GM12878 (cell line): Measurements from ENCODE around the gene GRIK4. TPM values are rescaled to one million over a fixed set of nuclear protein-coding genes. Genes with fewer than 3 reads are reported as not detected.

Source experiments
- ATAC-seq: fragments of 200-7000 bp; cut with Tn5 transposase; 3 replicates; pipeline ENCODE4 v1.9.1; 2020; ENCODE audit warnings: mild to moderate bottlenecking, moderate library complexity
- BruUV-seq: library from RNA; stranded (reverse); fragments of 400-500 nt; replicated peaks from 2 replicates; lab custom pipeline; 2021; lab: Mats Ljungman, UMichigan
- CTCF ChIA-PET: fragments of 300-600 bp; sonication (Branson Sonifier 250); formaldehyde crosslinking; extraction: SDS; loops from one replicate; lab custom pipeline; 2021; ENCODE audit warnings: inconsistent platforms; lab: Yijun Ruan, JAX
- POLR2A ChIA-PET: fragments of 350-600 bp; formaldehyde crosslinking; extraction: SDS; loops from one replicate; lab custom pipeline; 2021; ENCODE audit warnings: inconsistent platforms; lab: Charles Lee
- RAD21 ChIA-PET: fragments of 300-600 bp; sonication (Branson Sonifier 250); formaldehyde crosslinking; loops from one replicate; lab custom pipeline; 2023; ENCODE audit warnings: antibody characterized with exemption; ENCODE audit not compliant: unreplicated experiment; lab: Charles Lee
- SMC1A ChIA-PET: fragments of 300-600 bp; sonication (Branson Sonifier 250); formaldehyde crosslinking; loops from one replicate; lab custom pipeline; 2023; ENCODE audit not compliant: unreplicated experiment, uncharacterized antibody; lab: Charles Lee
- DNase-seq: peaks from one replicate; pipeline ENCODE4 v3.0.0-alpha.2; 2011; ENCODE audit warnings: low read depth, low spot score
- FAIRE-seq: peaks from 3 replicates; lab custom pipeline; 2011; peaks lifted over from hg19 to GRCh38; lab: Jason Lieb, UNC
- H2AFZ ChIP-seq: 2 replicates; pipeline ENCODE4 v1.6.0; 2011; ENCODE audit warnings: low read depth, low read length, control low read depth; ENCODE audit not compliant: control insufficient read depth
- H3K27ac ChIP-seq: 2 replicates; pipeline ENCODE4 v1.5.1; 2011; ENCODE audit warnings: control low read depth; ENCODE audit not compliant: control insufficient read depth, insufficient read depth
- H3K27me3 ChIP-seq, 2 experiments: replicated peaks in 1 of 2; 2 replicates each; pipeline versions ENCODE4 v1.6.0 to v1.6.1; 2011; ENCODE audit warnings: low read length in 1 of 2; ENCODE audit not compliant: control insufficient read depth in 2 of 2, insufficient read depth in 2 of 2
- H3K36me3 ChIP-seq, 2 experiments: 2 replicates each; pipeline ENCODE4 v1.5.1; 2011; ENCODE audit warnings: low read length in 1 of 2; ENCODE audit not compliant: control insufficient read depth in 2 of 2, insufficient read depth in 2 of 2
- H3K4me1 ChIP-seq: 2 replicates; pipeline ENCODE4 v1.6.1; 2011; ENCODE audit warnings: mild to moderate bottlenecking, low read length, moderate library complexity, mixed read lengths; ENCODE audit not compliant: control insufficient read depth, insufficient read depth
- H3K4me2 ChIP-seq: 2 replicates; pipeline ENCODE4 v1.6.0; 2011; ENCODE audit warnings: control low read depth; ENCODE audit not compliant: control insufficient read depth, insufficient read depth
- H3K4me3 ChIP-seq: fragments of 200-600 bp; sonication (generic); 2 replicates; pipeline ENCODE4 v1.5.1; 2016
- H3K79me2 ChIP-seq: 2 replicates; pipeline ENCODE4 v1.6.0; 2011; ENCODE audit warnings: low read length; ENCODE audit not compliant: control insufficient read depth, insufficient read depth
- H3K9ac ChIP-seq: 2 replicates; pipeline ENCODE4 v1.8.0; 2011; ENCODE audit warnings: low read length, control low read depth, mixed read lengths; ENCODE audit not compliant: control insufficient read depth, insufficient read depth
- H3K9me3 ChIP-seq: replicated peaks from 3 replicates; pipeline ENCODE4 v1.5.1; 2011; ENCODE audit warnings: mild to moderate bottlenecking, low read length; ENCODE audit not compliant: control insufficient read depth, insufficient read depth
- H4K20me1 ChIP-seq: 2 replicates; pipeline ENCODE4 v1.6.0; 2011; ENCODE audit not compliant: control insufficient read depth, insufficient read depth
- CBFB ChIP-seq: IDR thresholded peaks from 2 replicates; pipeline ENCODE4 v1.6.1; 2016; ENCODE audit warnings: antibody characterized with exemption, low read depth
- FOXM1 ChIP-seq: IDR thresholded peaks from 2 replicates; pipeline ENCODE4 v1.6.1; 2012; ENCODE audit warnings: low read depth, mild to moderate bottlenecking, inconsistent platforms, low read length, moderate library complexity
- GATAD2B ChIP-seq: fragments of 450-650 bp; conservative IDR thresholded peaks from 2 replicates; pipeline ENCODE4 v1.6.1; 2017; ENCODE audit warnings: low read depth, mild to moderate bottlenecking, moderate library complexity
- IKZF1 ChIP-seq: fragments of 450-650 bp; conservative IDR thresholded peaks from 2 replicates; pipeline ENCODE4 v1.6.1; 2017; ENCODE audit warnings: antibody characterized with exemption, mild to moderate bottlenecking
- IKZF2 ChIP-seq, 2 experiments: fragments of 450-650 bp; IDR thresholded peaks; 2 replicates each; pipeline ENCODE4 v1.6.1; 2017; ENCODE audit warnings: mild to moderate bottlenecking in 2 of 2, moderate library complexity in 2 of 2
- KLF5 ChIP-seq: fragments of 450-650 bp; IDR thresholded peaks from 2 replicates; pipeline ENCODE4 v1.6.1; 2014; ENCODE audit warnings: mild to moderate bottlenecking; ENCODE audit not compliant: partially characterized antibody
- POLR2AphosphoS5 ChIP-seq: IDR thresholded peaks from 2 replicates; pipeline ENCODE4 v1.6.1; 2011; ENCODE audit warnings: mild to moderate bottlenecking, low read length, inconsistent platforms
- RUNX3 ChIP-seq: IDR thresholded peaks from 2 replicates; pipeline ENCODE4 v1.6.1; 2012; ENCODE audit warnings: low read length, inconsistent platforms
- SRF ChIP-seq, 2 experiments: IDR thresholded peaks; 2 replicates each; pipeline ENCODE4 v1.6.1; 2011; ENCODE audit warnings: low read depth in 2 of 2, low read length in 2 of 2, mild to moderate bottlenecking in 1 of 2, moderate library complexity in 1 of 2
- TCF7 ChIP-seq: IDR thresholded peaks from 2 replicates; pipeline ENCODE4 v1.6.1; 2014; ENCODE audit warnings: antibody characterized with exemption, borderline replicate concordance
- WGBS: methylation state at CpG from one replicate; pipeline ENCODE4 v1.1.6; 2016; ENCODE audit warnings: low lambda C conversion rate; ENCODE audit not compliant: insufficient replicate concordance, insufficient coverage; ENCODE audit errors: missing lambda C conversion rate; 5-methylcytosine and 5-hydroxymethylcytosine counted together
- in situ Hi-C: fragments of 300-500 bp; cut with MboI; formaldehyde crosslinking; loops from 9 replicates; pipeline ENCODE4 v1.14.3; 2018; ENCODE audit warnings: mixed read lengths
- intact Hi-C: fragments of 100-400 bp; cut with micrococcal nuclease; formaldehyde crosslinking; loops from one replicate; pipeline ENCODE4 v1.14.2; 2022; ENCODE audit not compliant: unreplicated experiment
- polyA plus RNA-seq, 11 experiments: library from polyadenylated mRNA; depleted of rRNA in 4 of 11; unstranded in 6 of 11; stranded (reverse) in 5 of 11; fragments of >200 nt; fragmentation: Nextera tagmentation in 4 of 11; fragmentation: Illumina TruSeq in 1 of 11; extraction: Ambion mirVana in 4 of 11; extraction: Trizol in 1 of 11; gene quantifications; 1 replicate in 1 of 11; 2 replicates in 10 of 11; pipeline versions ENCODE4 v1.2.1 to v1.2.3, GENCODE V29; 2011 to 2016; ENCODE audit warnings: inconsistent platforms in 2 of 11, missing spikeins in 2 of 11, low read depth in 1 of 11
- total RNA-seq, 4 experiments: library from RNA; depleted of rRNA in 3 of 4; stranded (reverse); fragments of >200 nt in 3 of 4; fragmentation: Illumina TruSeq in 1 of 4; extraction: Trizol in 1 of 4; gene quantifications; 2 replicates each; pipeline versions ENCODE4 v1.2.1 to v1.2.3, GENCODE V29; 2013 to 2021
- TF ChIP-seq, protein P1 (sequence below): fragments of 450-650 bp; IDR thresholded peaks from 2 replicates; pipeline ENCODE4 v1.6.1; 2016; ENCODE audit warnings: mild to moderate bottlenecking

GRIK4 gene
- total and polyA plus RNA-seq, 10 of the 15 experiments (the other 5 are each of a cell fraction or from before 2014, with no cell fraction given), result 0.33 to 3.6 (median 0.72) TPM

DNA sequence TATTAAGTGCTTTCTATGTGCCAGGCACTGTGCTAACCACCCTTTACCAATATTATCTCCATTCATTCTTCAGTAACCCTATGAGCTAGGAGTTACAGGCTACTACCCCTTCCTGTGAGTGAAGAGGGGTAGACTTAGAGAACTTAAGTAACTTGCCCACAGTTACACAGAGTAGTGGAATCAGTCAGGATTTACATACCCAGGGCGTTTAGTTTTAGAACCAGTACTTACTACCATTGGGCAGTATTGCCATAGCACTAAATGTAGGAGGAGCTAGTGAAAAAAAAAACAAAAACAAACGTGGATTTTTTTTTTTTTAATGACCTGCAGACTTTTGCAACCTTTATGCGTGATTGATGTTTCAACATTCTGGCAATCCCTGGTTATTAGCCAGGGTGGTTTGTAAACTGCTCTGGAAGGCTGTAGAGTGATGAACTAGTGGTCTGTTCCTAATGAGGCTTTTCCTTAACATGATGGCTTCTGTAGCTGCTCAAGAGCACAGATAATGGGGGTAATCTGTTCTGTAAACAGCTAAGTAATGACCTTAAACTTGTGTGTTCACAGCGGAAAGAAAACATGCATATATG, 523.7 kb downstream of the GRIK4 start:
- 49% methylated on average over 4 of the region's 4 CpGs for WGBS
- H2AFZ ChIP-seq, result no peak overlapping the region
- BruUV-seq, result no TSS peak
- peak overlapping the region; percentile 46; the same call in 1 of the 2 replicates for H3K27ac ChIP-seq
- in situ Hi-C loops, result no loop called here
- no peaks in the 10 kb centered on the region for H3K27me3 ChIP-seq
- no peaks in the 10 kb centered on the region; the same call in 1 of the 3 replicates for H3K9me3 ChIP-seq
- FAIRE-seq (no peak), ATAC-seq (peak; percentile 76), DNase-seq (no peak)
- H3K4me2 ChIP-seq, result peak overlapping the region; percentile 68
- intact Hi-C loops, result no loop called here
- H4K20me1 ChIP-seq, result no peaks in the 10 kb centered on the region
- POLR2A ChIA-PET, result interaction anchor here (0.7 kb wide), 1 partner anchor 46 kb away, joined by 3 read pairs; no protein-coding TSS in a partner anchor
- H3K4me1 ChIP-seq, result peaks cover 14% of the 10 kb centered on the region
- H3K4me3 ChIP-seq, result peak overlapping the region; percentile 4; the same call in 1 of the 2 replicates
- TF ChIP-seq POLR2AphosphoS5 (no peak), KLF5 (no peak)
- CTCF ChIA-PET, result interaction anchor here (0.8 to 2.0 kb wide), 6 partner anchors 10 to 159 kb away, joined by 3 to 7 read pairs (median 4); partner anchors contain the start of gene TBCEL
- SMC1A ChIA-PET, result interaction anchor here (0.8 to 2.7 kb wide), 6 partner anchors 11 to 71 kb away, joined by 3 to 13 read pairs (median 6); partner anchors contain the start of gene TBCEL
- peaks cover 2% of the 10 kb centered on the region for H3K79me2 ChIP-seq
- no peaks in the 10 kb centered on the region for H3K36me3 ChIP-seq
- H3K9ac ChIP-seq, result no peak overlapping the region; the same call in 1 of the 2 replicates
- RAD21 ChIA-PET, result interaction anchor here (0.7 to 1.0 kb wide), 2 partner anchors 10 to 198 kb away, joined by 3 read pairs; no protein-coding TSS in a partner anchor

DNA sequence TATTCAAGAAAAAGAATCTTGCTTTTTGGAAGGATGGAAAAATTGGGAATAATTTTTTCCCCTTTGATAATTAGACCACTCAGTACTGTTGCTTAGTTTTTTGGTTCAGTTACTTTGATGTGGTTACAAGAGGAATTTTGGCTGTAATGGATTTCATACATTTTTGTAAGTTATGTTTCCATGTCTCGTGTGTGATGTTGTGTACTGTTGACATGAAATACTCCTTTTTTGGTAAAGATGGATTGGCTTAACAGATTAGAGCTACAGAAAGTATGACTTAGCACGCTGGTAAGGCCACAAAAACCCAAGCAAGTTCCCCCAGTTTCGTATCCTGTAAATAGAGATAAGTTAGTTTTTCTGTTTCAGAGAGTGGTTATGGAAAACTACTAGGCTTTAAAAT, 524.2 kb downstream of the GRIK4 start:
- H4K20me1 ChIP-seq, result no peaks in the 10 kb centered on the region
- peak overlapping the region; percentile 4; the same call in 1 of the 2 replicates for H3K4me3 ChIP-seq
- no peaks in the 10 kb centered on the region for H3K27me3 ChIP-seq
- in situ Hi-C loops (no loop called here), intact Hi-C loops (no loop called here)
- H3K79me2 ChIP-seq, result peaks cover 2% of the 10 kb centered on the region
- no TSS peak for BruUV-seq
- peak overlapping the region; percentile 46; the same call in 1 of the 2 replicates for H3K27ac ChIP-seq
- ChIA-PET RAD21 (interaction anchor here (0.7 to 1.0 kb wide), 2 partner anchors 11 to 197 kb away, joined by 3 read pairs; no protein-coding TSS in a partner anchor), POLR2A (no interaction called here), SMC1A (interaction anchor here (0.8 to 2.7 kb wide), 3 partner anchors 16 to 22 kb away, joined by 3 to 13 read pairs (median 6); no protein-coding TSS in a partner anchor), CTCF (interaction anchor here (1.1 to 1.4 kb wide), 2 partner anchors 11 to 19 kb away, joined by 3 to 4 read pairs; partner anchors contain the start of gene TBCEL)
- FAIRE-seq (peak; percentile 70), ATAC-seq (peak; percentile 90), DNase-seq (peak; percentile 28)
- H3K36me3 ChIP-seq, result no peaks in the 10 kb centered on the region
- peaks cover 14% of the 10 kb centered on the region for H3K4me1 ChIP-seq
- no peak overlapping the region for H3K9ac ChIP-seq
- WGBS, result 32% methylated on average over 3 of the region's 3 CpGs
- peak overlapping the region; percentile 68 for H3K4me2 ChIP-seq
- no peak overlapping the region for H2AFZ ChIP-seq
- no peaks in the 10 kb centered on the region; the same call in 1 of the 3 replicates for H3K9me3 ChIP-seq
- TF ChIP-seq CBFB, result peak; percentile 59
- peak; percentile 34 to 59; a peak in 3 of 4 replicates for TF ChIP-seq IKZF2 (IDR thresholded peaks at IDR 0.05)
- TF ChIP-seq IKZF1, result peak; percentile 28; the same call in 1 of the 2 replicates
- TF ChIP-seq FOXM1, result peak; percentile 45; the same call in 1 of the 2 replicates
- peak; percentile 75 for TF ChIP-seq TCF7
- TF ChIP-seq SRF (IDR thresholded peaks at IDR 0.05; ENCODE audit: low read depth in 2 of 2, low read length in 2 of 2), result peak in 1 of 2 experiments; percentile 87; a peak in 2 of 4 replicates
- TF ChIP-seq GATAD2B, result no peak
- peak; percentile 85 for TF ChIP-seq RUNX3
- TF ChIP-seq, protein P1, sequence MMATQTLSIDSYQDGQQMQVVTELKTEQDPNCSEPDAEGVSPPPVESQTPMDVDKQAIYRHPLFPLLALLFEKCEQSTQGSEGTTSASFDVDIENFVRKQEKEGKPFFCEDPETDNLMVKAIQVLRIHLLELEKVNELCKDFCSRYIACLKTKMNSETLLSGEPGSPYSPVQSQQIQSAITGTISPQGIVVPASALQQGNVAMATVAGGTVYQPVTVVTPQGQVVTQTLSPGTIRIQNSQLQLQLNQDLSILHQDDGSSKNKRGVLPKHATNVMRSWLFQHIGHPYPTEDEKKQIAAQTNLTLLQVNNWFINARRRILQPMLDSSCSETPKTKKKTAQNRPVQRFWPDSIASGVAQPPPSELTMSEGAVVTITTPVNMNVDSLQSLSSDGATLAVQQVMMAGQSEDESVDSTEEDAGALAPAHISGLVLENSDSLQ, result no peak
- no peak for TF ChIP-seq POLR2AphosphoS5
